AG09319 (cell line): ENCODE results near the gene ZNF436.

Experiments used
- DNase-seq: peaks from one replicate; pipeline ENCODE4 v3.0.0-alpha.2; 2010; ENCODE audit warnings: low read depth; ENCODE audit errors: extremely low read depth
- CTCF ChIP-seq: IDR thresholded peaks from 2 replicates; pipeline ENCODE4 v1.5.1; 2011; ENCODE audit warnings: low read depth, mild to moderate bottlenecking, inconsistent platforms, low read length, moderate library complexity

Gene ZNF436

GRCh38 chr1:23358310-23358875, 11.2 kb downstream of the ZNF436 start:
- TF ChIP-seq CTCF: no peak
- DNase-seq: no peak

GRCh38 chr1:23357138-23357908, 12.3 kb downstream of the ZNF436 start:
- TF ChIP-seq CTCF: no peak
- no peak for DNase-seq

- DNase-seq: no peak
- TF ChIP-seq CTCF: no peak
These were observed 13.0 kb downstream of the ZNF436 start for GRCh38 chr1:23356471-23357137.

- no peak for TF ChIP-seq CTCF
- no peak for DNase-seq
These were observed 15.4 kb downstream of the ZNF436 start for GRCh38 chr1:23354245-23354644.

DNA sequence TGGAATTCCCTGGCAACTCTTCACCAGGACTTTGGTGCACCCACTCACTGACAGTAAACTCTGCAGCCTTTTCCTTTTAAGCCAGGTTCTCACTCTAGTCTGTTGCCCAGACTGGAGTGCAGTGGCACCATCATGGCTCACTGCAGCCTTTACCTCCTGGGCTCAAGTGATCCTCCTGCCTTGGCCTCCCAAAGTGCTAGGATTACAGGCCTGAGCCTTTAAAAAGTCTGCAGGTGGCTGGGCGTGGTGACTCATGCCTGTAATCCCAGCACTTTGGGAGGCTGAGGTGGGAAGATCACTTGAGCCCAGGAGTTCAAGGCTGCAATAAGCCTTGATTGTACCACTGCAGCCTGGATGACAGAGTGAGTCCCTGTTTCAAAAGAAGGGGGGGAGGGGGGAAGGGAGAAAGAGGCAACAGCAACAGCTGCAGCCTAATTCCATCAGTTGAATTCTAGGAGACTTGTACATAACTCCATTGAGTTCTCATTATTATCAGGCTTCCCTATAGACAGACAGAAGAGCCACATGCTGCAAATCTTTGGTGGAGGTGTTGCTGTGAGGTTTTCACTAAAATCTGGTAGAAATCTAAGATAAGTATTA, 17.4 kb downstream of the ZNF436 start:
- no peak for TF ChIP-seq CTCF

DNA sequence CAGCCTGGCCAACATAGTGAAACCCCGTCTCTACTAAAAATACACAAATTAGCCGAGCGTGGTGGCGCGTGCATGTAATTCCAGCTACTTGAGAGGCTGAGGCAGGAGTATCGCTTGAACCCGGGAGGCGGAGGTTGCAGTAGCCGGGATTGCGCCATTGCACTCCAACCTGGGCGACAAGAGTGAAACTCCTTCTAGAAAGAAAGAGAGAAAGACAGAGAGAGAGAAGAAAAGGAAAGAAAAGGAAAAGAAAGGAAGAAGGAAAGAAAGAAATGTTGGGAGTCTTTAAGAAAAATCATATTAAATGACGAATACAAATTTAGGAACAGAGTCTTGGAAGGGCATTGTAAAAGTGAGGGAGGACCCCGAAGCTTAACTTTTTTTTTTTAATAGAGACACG, 23.7 kb downstream of the ZNF436 start:
- TF ChIP-seq CTCF: no peak
- no peak for DNase-seq

More for the DNA sequence above, 17.4 kb downstream of the ZNF436 start:
- no peak for DNase-seq
